Epithelial cell of esophagus (primary cell): ENCODE measurements around the gene BCKDHB.

ENCODE experiments used
- DNase-seq: peaks from one replicate; pipeline ENCODE4 v3.0.0; 2010; ENCODE audit warnings: low read depth
- H3K4me3 ChIP-seq: 2 replicates; pipeline ENCODE4 v1.5.1; 2011; ENCODE audit warnings: mild to moderate bottlenecking, low read length, control low read depth
- CTCF ChIP-seq: IDR thresholded peaks from 2 replicates; pipeline ENCODE4 v1.5.1; 2011; ENCODE audit warnings: low read depth, mild to moderate bottlenecking, low read length, control low read depth, inconsistent platforms; ENCODE audit not compliant: insufficient read depth; ENCODE audit errors: missing control alignments

Gene BCKDHB

GRCh38 chr6:80339421-80339820 lies 232.9 kb downstream of the BCKDHB start:
- DNase-seq = no peak
- no peak overlapping the region for H3K4me3 ChIP-seq
- no peak for TF ChIP-seq CTCF

GRCh38 chr6:80340280-80340679 lies 233.8 kb downstream of the BCKDHB start:
- no peak overlapping the region for H3K4me3 ChIP-seq
- no peak for DNase-seq
- no peak for TF ChIP-seq CTCF

GRCh38 chr6:80340686-80341085 lies 234.2 kb downstream of the BCKDHB start:
- H3K4me3 ChIP-seq = no peak overlapping the region
- no peak for TF ChIP-seq CTCF

GRCh38 chr6:80341330-80341729 lies 234.9 kb downstream of the BCKDHB start:
- no peak for DNase-seq
- no peak for TF ChIP-seq CTCF
- H3K4me3 ChIP-seq = no peak overlapping the region

More at GRCh38 chr6:80340686-80341085, 234.2 kb downstream of the BCKDHB start:
- no peak for DNase-seq

- DNase-seq = no peak
- no peak overlapping the region for H3K4me3 ChIP-seq
- no peak for TF ChIP-seq CTCF
Observed at GRCh38 chr6:80343511-80343910, 237.0 kb downstream of the BCKDHB start.

DNA sequence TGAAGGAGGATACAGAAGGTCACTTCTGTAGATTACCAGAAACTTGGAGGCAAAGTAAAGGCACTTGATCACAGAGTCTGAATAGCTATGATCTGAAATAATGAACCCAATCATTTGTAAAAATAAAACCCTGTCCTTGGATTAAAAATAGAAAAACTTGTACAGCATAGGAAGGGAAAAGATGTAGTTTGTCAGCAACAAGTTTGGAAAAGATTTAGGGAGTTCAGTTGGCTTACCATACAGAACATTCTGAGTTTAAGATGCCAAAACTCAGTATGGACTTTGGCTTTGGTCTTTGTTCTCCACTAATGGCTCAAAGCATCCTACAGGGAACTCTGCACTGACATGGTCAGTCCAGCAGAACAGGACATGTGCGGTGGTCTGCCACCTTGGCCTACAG lies 240.6 kb downstream of the BCKDHB start:
- no peak for DNase-seq
- H3K4me3 ChIP-seq = no peak overlapping the region
- TF ChIP-seq CTCF = no peak

GRCh38 chr6:80348263-80348662 lies 241.8 kb downstream of the BCKDHB start:
- no peak overlapping the region for H3K4me3 ChIP-seq
- DNase-seq = no peak
- TF ChIP-seq CTCF = no peak
